Measurements from ENCODE around the gene MAPK1.

The MAPK1 gene

DNA sequence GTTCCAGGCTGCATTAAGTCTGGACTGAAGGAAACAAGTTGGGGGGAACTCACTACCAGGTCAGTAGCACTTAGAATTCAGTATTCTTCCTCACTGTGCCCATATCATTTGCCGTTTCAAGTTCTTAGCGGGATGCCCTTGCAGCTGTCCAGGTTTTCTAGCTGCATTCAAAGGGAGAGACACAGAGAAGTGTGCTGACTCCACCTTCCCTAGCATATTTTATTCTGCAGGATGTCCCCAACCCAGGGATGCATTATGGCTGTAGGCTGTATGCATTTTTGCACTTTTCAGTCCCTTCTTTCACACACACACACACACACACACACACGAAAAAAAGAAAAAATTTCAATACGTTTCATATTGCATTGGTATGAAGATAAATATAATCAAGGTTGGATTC, 35.8 kb upstream of the MAPK1 start:
- Histone ChIP-seq H4K20me1 (ENCODE audit: control insufficient read depth, insufficient read depth, low read depth, low read length) (no peaks in the 10 kb centered on the region), H3K4me1 (ENCODE audit: control insufficient read depth, low read length) (no peaks in the 10 kb centered on the region), H3K79me2 (ENCODE audit: control insufficient read depth, low read length) (no peaks in the 10 kb centered on the region), H3K4me2 (ENCODE audit: low read length) (no peak overlapping the region), H3K36me3 (ENCODE audit: control insufficient read depth, low read length) (no peaks in the 10 kb centered on the region), H3K27me3 (ENCODE audit: control insufficient read depth, low read length) (no peaks in the 10 kb centered on the region), H3K27ac (ENCODE audit: low read depth, low read length) (no peak overlapping the region), H3K9me2 (replicated peaks; ENCODE audit: control insufficient read depth, low read length) (no peaks in the 10 kb centered on the region), H3K4me3 (ENCODE audit: low read length) (no peak overlapping the region), H3F3A (ENCODE audit: control insufficient read depth, insufficient read depth) (no peaks in the 10 kb centered on the region), H3K9me3 (ENCODE audit: control insufficient read depth, insufficient read depth, low read length) (no peaks in the 10 kb centered on the region)
- TF ChIP-seq EZH2phosphoT487 (IDR thresholded peaks at IDR 0.05; ENCODE audit: borderline replicate concordance, low read length), result no peak
- TF ChIP-seq, protein P1, sequence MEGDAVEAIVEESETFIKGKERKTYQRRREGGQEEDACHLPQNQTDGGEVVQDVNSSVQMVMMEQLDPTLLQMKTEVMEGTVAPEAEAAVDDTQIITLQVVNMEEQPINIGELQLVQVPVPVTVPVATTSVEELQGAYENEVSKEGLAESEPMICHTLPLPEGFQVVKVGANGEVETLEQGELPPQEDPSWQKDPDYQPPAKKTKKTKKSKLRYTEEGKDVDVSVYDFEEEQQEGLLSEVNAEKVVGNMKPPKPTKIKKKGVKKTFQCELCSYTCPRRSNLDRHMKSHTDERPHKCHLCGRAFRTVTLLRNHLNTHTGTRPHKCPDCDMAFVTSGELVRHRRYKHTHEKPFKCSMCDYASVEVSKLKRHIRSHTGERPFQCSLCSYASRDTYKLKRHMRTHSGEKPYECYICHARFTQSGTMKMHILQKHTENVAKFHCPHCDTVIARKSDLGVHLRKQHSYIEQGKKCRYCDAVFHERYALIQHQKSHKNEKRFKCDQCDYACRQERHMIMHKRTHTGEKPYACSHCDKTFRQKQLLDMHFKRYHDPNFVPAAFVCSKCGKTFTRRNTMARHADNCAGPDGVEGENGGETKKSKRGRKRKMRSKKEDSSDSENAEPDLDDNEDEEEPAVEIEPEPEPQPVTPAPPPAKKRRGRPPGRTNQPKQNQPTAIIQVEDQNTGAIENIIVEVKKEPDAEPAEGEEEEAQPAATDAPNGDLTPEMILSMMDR (IDR thresholded peaks at IDR 0.05; ENCODE audit: low read depth, low read length, poor library complexity, severe bottlenecking), result no peak

DNA sequence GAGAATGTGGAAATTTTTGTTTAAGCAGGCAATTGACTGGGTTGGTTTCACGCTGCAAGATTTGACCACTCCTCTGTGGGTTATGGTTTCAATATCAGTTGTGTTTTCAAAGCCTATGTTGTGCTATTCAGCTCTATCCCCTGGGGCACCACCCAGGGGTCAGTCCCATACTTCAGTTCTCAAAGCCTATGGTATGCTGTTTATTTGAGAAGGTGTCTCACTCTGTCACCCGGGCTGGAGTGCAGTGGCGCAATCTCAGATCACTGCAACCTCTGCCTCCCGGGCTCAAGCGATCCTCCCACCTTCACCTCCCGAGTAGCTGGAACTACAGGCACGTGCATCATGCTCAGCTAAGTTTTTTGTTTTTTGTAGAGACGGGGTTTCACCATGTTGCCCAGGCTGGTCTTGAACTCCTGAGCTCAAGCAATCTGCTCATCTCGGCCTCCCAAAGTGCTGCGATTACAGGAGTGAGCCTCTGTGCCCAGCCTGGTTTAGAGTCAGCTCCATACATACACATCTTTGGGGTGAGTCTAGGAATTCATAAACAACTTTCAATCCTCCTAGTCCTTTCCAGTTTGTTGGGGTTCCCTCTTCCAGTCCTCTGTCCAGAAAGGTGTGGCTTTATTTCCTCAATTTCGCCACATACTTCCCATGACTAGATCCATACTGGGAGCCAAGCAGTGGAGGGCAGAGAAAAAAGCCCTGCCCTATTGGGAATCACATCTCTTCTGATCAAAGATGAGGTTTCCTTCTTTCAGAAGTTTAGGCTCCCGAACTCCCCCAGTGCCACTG, 35.0 kb upstream of the MAPK1 start:
- no peaks in the 10 kb centered on the region for H3K27me3 ChIP-seq (ENCODE audit: control insufficient read depth, low read length)
- H3K4me2 ChIP-seq (ENCODE audit: low read length), result no peak overlapping the region
- H3K36me3 ChIP-seq (ENCODE audit: control insufficient read depth, low read length), result no peaks in the 10 kb centered on the region
- no peak overlapping the region for H3K27ac ChIP-seq (ENCODE audit: low read depth, low read length)
- TF ChIP-seq, protein P1 (IDR thresholded peaks at IDR 0.05; ENCODE audit: low read depth, low read length, poor library complexity, severe bottlenecking), result no peak
- TF ChIP-seq EZH2phosphoT487 (IDR thresholded peaks at IDR 0.05; ENCODE audit: borderline replicate concordance, low read length), result no peak
- no peaks in the 10 kb centered on the region for H3K9me3 ChIP-seq (ENCODE audit: control insufficient read depth, insufficient read depth, low read length)
- H3K4me1 ChIP-seq (ENCODE audit: control insufficient read depth, low read length), result no peaks in the 10 kb centered on the region
- H3F3A ChIP-seq (ENCODE audit: control insufficient read depth, insufficient read depth), result no peaks in the 10 kb centered on the region
- H3K79me2 ChIP-seq (ENCODE audit: control insufficient read depth, low read length), result no peaks in the 10 kb centered on the region
- H3K9me2 ChIP-seq (replicated peaks; ENCODE audit: control insufficient read depth, low read length), result no peaks in the 10 kb centered on the region
- no peaks in the 10 kb centered on the region for H4K20me1 ChIP-seq (ENCODE audit: control insufficient read depth, insufficient read depth, low read depth, low read length)
- H3K4me3 ChIP-seq (ENCODE audit: low read length), result no peak overlapping the region

DNA sequence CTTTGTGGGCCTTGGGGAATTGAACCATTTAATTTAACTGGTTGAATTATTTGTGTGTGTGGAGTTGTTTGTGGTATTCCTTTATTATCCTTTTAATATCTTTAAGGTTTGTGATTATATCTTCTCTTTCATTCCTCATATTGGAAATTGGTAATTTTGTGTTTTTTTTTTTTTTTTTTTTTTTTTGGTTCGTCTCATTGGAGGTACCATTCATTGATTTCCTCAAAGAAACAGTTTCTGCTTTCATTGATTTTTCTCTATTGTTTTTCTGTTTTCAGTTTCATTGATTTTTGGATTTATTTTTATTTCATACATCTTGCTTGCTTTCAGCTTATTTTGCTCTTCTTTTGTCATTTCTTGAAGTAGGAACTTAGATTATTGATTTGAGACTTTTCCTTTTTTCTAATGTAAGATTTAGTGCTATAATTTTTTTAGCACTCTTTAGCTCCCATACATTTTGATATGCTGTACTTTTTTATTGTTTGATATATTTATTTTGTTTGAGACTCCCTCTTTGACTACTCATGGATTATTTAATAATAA, 31.0 kb upstream of the MAPK1 start:
- H3K4me3 ChIP-seq (ENCODE audit: low read length), result no peak overlapping the region
- no peaks in the 10 kb centered on the region for H3K36me3 ChIP-seq (ENCODE audit: control insufficient read depth, low read length)
- H3K9me3 ChIP-seq (ENCODE audit: control insufficient read depth, insufficient read depth, low read length), result no peaks in the 10 kb centered on the region
- no peaks in the 10 kb centered on the region for H3K27me3 ChIP-seq (ENCODE audit: control insufficient read depth, low read length)
- no peaks in the 10 kb centered on the region for H4K20me1 ChIP-seq (ENCODE audit: control insufficient read depth, insufficient read depth, low read depth, low read length)
- no peaks in the 10 kb centered on the region for H3F3A ChIP-seq (ENCODE audit: control insufficient read depth, insufficient read depth)
- H3K4me1 ChIP-seq (ENCODE audit: control insufficient read depth, low read length), result no peaks in the 10 kb centered on the region
- no peak overlapping the region for H3K4me2 ChIP-seq (ENCODE audit: low read length)
- no peaks in the 10 kb centered on the region for H3K9me2 ChIP-seq (replicated peaks; ENCODE audit: control insufficient read depth, low read length)
- no peaks in the 10 kb centered on the region for H3K79me2 ChIP-seq (ENCODE audit: control insufficient read depth, low read length)
- H3K27ac ChIP-seq (ENCODE audit: low read depth, low read length), result no peak overlapping the region
- no peak for TF ChIP-seq EZH2phosphoT487 (IDR thresholded peaks at IDR 0.05; ENCODE audit: borderline replicate concordance, low read length)
- TF ChIP-seq, protein P1 (IDR thresholded peaks at IDR 0.05; ENCODE audit: low read depth, low read length, poor library complexity, severe bottlenecking), result no peak

Data from DOHH2 (cell line).